Bronchial epithelial cell (primary cell): ENCODE results near the gene MAML1. TPM values are rescaled to one million over a fixed set of nuclear protein-coding genes. Genes with fewer than 3 reads are reported as not detected.

Experiments used
- DNase-seq: peaks from one replicate; pipeline ENCODE4 v3.0.0-alpha.2; 2010; ENCODE audit warnings: low read depth
- FAIRE-seq: peaks from 2 replicates; lab custom pipeline; 2011; peaks lifted over from hg19 to GRCh38; lab: Jason Lieb, UNC
- H3K27me3 ChIP-seq: 2 replicates; pipeline ENCODE4 v1.5.1; 2011; ENCODE audit warnings: low read length; ENCODE audit not compliant: control insufficient read depth, insufficient read depth
- H3K36me3 ChIP-seq: 2 replicates; pipeline ENCODE4 v1.5.1; 2011; ENCODE audit warnings: low read length; ENCODE audit not compliant: control insufficient read depth, insufficient read depth
- H3K4me3 ChIP-seq: 2 replicates; pipeline ENCODE4 v1.5.1; 2011; ENCODE audit warnings: mild to moderate bottlenecking, low read depth, low read length, control low read depth
- total RNA-seq: library from RNA; depleted of rRNA; stranded (reverse); fragments of >200 nt; gene quantifications from 2 replicates; pipeline ENCODE4 v1.2.1, GENCODE V29; 2014
- TF ChIP-seq, protein P1 (sequence below): IDR thresholded peaks from 2 replicates; pipeline ENCODE4 v1.5.1; 2011; ENCODE audit warnings: mild to moderate bottlenecking, moderate library complexity, low read length, control low read depth, inconsistent platforms; ENCODE audit not compliant: insufficient read depth, severe bottlenecking

MAML1 gene
- total RNA-seq, 1 donor from 2014 or later = 4.2 TPM

DNA sequence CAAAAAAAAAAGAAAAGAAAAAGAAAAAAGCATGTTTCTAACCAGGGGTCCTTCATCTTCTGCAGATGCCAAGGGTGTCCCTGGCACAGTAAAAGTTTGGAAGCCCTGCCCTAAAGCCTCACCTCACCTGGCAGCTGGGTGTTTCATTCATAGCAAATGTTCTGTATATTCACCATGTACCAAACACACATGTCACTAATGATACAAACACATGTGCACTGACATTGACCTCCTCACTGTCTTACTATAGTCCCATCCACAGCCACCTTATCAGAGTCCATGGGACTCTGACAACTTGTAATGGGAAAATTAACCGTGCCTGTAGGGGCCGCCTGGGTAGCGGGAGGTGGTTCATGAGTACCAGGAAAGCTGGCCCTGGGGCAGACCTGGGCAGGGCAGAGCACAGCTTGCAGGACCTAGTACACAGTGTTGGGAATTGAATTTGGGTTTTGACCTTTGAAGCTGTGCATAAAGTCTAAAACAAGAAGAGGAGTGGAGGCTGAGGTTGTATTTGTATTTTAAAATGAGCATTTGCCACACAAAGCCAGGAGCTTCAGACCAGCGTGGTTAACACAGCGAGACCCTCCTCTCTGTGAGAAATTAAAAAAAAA is 80.5 kb downstream of the MAML1 start:
- TF ChIP-seq, protein P1, sequence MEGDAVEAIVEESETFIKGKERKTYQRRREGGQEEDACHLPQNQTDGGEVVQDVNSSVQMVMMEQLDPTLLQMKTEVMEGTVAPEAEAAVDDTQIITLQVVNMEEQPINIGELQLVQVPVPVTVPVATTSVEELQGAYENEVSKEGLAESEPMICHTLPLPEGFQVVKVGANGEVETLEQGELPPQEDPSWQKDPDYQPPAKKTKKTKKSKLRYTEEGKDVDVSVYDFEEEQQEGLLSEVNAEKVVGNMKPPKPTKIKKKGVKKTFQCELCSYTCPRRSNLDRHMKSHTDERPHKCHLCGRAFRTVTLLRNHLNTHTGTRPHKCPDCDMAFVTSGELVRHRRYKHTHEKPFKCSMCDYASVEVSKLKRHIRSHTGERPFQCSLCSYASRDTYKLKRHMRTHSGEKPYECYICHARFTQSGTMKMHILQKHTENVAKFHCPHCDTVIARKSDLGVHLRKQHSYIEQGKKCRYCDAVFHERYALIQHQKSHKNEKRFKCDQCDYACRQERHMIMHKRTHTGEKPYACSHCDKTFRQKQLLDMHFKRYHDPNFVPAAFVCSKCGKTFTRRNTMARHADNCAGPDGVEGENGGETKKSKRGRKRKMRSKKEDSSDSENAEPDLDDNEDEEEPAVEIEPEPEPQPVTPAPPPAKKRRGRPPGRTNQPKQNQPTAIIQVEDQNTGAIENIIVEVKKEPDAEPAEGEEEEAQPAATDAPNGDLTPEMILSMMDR = no peak
- DNase-seq (no peak), FAIRE-seq (no peak)
- H3K36me3 ChIP-seq = no peaks in the 10 kb centered on the region
- H3K4me3 ChIP-seq = no peak overlapping the region
- H3K27me3 ChIP-seq = no peaks in the 10 kb centered on the region

DNA sequence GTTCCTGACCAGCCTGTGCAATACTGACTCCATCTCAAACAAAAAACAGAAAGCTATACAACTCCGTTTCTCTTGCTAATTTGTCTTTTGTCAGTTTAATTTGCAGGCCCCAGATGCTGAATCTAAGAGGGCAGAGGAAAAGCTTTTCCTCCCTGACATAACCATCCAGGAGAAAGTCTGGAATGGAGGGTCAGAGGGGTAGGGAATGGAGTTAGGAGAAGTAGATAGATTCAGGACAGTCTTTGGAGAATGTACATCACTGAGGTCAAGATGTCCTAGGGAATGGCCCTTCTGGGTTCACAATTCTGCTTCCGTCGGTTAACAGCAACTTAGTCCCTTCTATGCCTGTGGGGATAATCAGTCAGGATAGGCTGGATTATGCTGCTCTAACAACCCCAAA is 81.5 kb downstream of the MAML1 start:
- no peak overlapping the region for H3K4me3 ChIP-seq
- DNase-seq = no peak
- FAIRE-seq = no peak
- TF ChIP-seq, protein P1 = no peak
- H3K36me3 ChIP-seq = no peaks in the 10 kb centered on the region
- no peaks in the 10 kb centered on the region for H3K27me3 ChIP-seq

DNA sequence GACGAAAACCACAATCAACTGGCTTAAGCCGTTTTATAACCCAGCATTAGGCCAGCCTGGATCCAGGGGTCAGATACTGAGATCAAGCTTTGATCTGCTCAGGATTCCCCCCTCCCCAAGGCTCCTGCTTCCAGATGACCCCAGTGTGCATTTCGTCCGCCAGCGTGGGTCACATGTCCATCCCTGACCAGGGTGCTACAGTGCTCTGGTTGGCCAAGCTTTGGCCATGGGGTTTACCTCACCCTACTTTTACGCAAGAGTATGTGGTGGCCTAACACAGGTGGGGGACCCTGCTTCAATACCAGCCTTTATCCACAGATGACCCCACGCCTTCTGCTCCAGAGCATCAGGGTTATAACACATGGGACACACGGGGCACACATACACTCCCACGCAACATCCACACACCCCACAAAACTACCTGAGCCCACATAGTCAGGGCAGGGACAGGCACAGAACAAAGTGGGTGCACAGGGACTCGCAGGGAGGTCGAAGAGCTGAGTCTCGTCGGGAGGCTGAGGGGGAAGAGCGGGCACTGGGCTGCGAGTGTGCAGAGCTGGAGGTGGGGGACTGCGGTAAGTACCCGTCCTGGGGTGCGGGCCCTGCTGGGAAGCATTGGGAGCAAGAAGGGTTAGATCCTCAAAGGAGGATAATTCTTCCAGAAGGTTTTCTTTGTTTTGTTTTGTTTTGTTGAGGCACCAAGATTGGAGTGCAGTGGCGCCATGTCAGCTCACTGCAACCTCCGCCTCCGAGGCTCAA is 83.0 kb downstream of the MAML1 start:
- no peak for DNase-seq
- FAIRE-seq = no peak
- no peaks in the 10 kb centered on the region for H3K36me3 ChIP-seq
- no peak overlapping the region for H3K4me3 ChIP-seq
- TF ChIP-seq, protein P1 = no peak
- no peaks in the 10 kb centered on the region for H3K27me3 ChIP-seq

DNA sequence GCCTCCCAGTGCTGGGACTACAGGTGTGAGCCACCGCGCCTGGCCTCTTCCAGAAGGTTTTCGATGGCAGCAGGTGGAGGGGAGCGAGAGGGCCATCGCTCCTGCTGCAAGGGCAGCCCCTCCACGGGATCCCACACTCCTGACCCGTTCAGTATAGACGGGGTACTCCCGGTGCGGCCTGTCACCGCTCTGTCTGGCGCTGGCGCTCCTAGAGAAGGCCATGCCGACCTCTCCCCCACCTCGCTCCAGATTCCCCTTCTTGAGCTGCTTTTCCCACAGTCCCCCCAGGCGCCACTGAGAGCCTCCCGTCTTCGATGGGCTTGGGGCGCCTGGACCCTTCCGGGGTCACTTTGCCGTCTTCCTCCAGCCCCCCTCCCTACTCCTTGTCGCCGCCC is 83.8 kb downstream of the MAML1 start:
- TF ChIP-seq, protein P1 = no peak
- FAIRE-seq (no peak), DNase-seq (no peak)
- no peaks in the 10 kb centered on the region for H3K27me3 ChIP-seq
- H3K4me3 ChIP-seq = peak overlapping the region; percentile 33
- H3K36me3 ChIP-seq = no peaks in the 10 kb centered on the region

DNA sequence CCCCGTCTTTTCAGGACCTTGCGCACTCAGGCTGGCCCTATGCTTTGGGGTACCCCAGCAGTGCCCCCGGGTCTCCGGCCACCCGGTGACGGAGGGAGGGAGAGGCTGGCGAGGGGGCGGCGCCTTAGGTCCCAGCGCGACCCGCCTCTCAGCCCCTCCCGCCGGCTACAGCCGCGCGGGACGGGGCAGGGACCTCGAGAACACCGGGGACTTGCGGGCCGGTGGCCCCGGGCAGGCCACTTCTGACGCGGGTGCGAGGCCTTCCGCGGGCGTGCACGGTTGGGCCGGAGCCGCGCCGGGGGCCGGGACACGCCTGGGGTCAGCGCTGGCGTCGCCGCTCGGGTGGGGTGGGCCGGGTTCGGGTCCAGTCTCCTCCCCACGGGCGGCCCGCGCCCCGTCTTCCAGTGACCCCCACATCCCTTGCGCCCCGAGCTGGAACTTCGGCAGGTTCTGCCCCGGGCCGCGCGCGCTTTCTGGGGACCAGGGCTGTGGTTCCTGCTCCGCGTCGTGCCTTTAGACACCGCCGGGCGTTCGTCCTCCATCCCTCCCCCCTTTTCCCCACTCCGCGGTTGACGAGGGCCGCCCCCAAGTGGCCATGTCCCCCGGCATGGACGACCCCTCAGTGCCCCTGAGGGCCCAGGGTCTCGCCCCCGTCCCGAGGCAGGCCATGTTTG is 84.3 kb downstream of the MAML1 start:
- TF ChIP-seq, protein P1 = no peak
- DNase-seq (no peak), FAIRE-seq (no peak)
- H3K36me3 ChIP-seq = peaks cover under 1% of the 10 kb centered on the region
- no peaks in the 10 kb centered on the region for H3K27me3 ChIP-seq
- H3K4me3 ChIP-seq = peak overlapping the region; percentile 33
